IPS-15b (cell line): Measurements from ENCODE around the gene EFNA4.

ENCODE experiments used
- H3K27me3 ChIP-seq: one replicate; pipeline ENCODE4 v1.6.1; 2013; ENCODE audit warnings: low read length; ENCODE audit not compliant: control insufficient read depth, insufficient read depth
- H3K36me3 ChIP-seq: one replicate; pipeline ENCODE4 v1.6.1; 2013; ENCODE audit warnings: low read length; ENCODE audit not compliant: control insufficient read depth, insufficient read depth
- H3K4me1 ChIP-seq: one replicate; pipeline ENCODE4 v1.6.1; 2013; ENCODE audit warnings: mild to moderate bottlenecking, low read length; ENCODE audit not compliant: control insufficient read depth, insufficient read depth
- H3K4me3 ChIP-seq: one replicate; pipeline ENCODE4 v1.5.1; 2013; ENCODE audit warnings: low read depth, low read length
- H3K9ac ChIP-seq: one replicate; pipeline ENCODE4 v1.6.1; 2013; ENCODE audit warnings: low read depth, mild to moderate bottlenecking, low read length
- H3K9me3 ChIP-seq: one replicate; pipeline ENCODE4 v1.6.1; 2013; ENCODE audit warnings: mild to moderate bottlenecking, low read length; ENCODE audit not compliant: control insufficient read depth, insufficient read depth

EFNA4 gene

GRCh38 chr1:155035936-155036335 is 27.6 kb upstream of the EFNA4 start:
- H3K4me1 ChIP-seq, result no peaks in the 10 kb centered on the region
- H3K27me3 ChIP-seq, result peaks cover 2% of the 10 kb centered on the region

GRCh38 chr1:155037043-155037442 is 26.5 kb upstream of the EFNA4 start:
- Histone ChIP-seq H3K4me3 (no peak overlapping the region), H3K36me3 (no peaks in the 10 kb centered on the region), H3K27me3 (peaks cover 2% of the 10 kb centered on the region), H3K4me1 (no peaks in the 10 kb centered on the region), H3K9ac (no peak overlapping the region), H3K9me3 (no peaks in the 10 kb centered on the region)

More at GRCh38 chr1:155035936-155036335, 27.6 kb upstream of the EFNA4 start:
- H3K36me3 ChIP-seq, result no peaks in the 10 kb centered on the region
- no peak overlapping the region for H3K4me3 ChIP-seq
- no peak overlapping the region for H3K9ac ChIP-seq
- H3K9me3 ChIP-seq, result no peaks in the 10 kb centered on the region

- no peak overlapping the region for H3K9ac ChIP-seq
These were observed 25.6 kb upstream of the EFNA4 start for GRCh38 chr1:155037851-155038441.

DNA sequence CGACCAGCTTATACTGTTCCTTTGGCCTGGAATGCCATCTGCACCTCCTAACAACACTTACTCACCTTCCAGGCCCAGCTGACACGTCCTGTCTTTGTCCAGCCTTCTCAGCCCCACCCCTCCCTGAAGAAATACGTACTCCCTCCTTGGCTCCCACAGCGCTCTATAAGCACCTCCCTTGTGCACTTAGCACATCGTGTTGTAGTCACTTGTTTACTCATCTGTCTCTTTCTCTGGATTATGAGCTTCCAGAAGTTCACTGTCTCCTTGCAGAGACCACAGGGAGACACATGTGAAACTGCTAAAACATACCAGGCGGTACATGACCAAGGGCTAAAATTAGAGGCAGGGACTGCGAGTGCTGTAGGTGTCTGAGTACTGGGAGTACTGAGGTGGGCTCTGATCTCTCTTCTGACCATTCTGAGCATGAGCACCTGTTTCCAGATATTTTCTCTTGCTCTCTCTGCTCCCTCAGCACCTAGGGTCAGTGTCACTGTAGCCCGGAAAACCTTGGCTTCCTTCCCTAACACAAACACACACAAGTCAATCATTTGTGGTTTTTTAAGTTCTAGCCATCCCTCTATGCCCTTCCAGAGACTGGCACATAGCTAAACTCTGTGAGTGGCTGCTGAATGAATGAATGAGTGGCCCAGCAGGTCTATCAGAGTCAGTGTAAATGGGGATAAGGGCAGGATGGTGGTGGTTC is 24.8 kb upstream of the EFNA4 start:
- no peak overlapping the region for H3K4me3 ChIP-seq
- no peaks in the 10 kb centered on the region for H3K9me3 ChIP-seq
- H3K9ac ChIP-seq, result no peak overlapping the region
- peaks cover 4% of the 10 kb centered on the region for H3K27me3 ChIP-seq
- H3K36me3 ChIP-seq, result no peaks in the 10 kb centered on the region
- no peaks in the 10 kb centered on the region for H3K4me1 ChIP-seq

More at GRCh38 chr1:155037851-155038441, 25.6 kb upstream of the EFNA4 start:
- H3K27me3 ChIP-seq, result peaks cover 2% of the 10 kb centered on the region
- H3K9me3 ChIP-seq, result no peaks in the 10 kb centered on the region
- no peaks in the 10 kb centered on the region for H3K4me1 ChIP-seq
- no peaks in the 10 kb centered on the region for H3K36me3 ChIP-seq
- H3K4me3 ChIP-seq, result no peak overlapping the region

GRCh38 chr1:155039308-155039669 is 24.3 kb upstream of the EFNA4 start:
- Histone ChIP-seq H3K4me1 (no peaks in the 10 kb centered on the region), H3K9me3 (no peaks in the 10 kb centered on the region), H3K27me3 (peaks cover 4% of the 10 kb centered on the region), H3K9ac (no peak overlapping the region), H3K4me3 (no peak overlapping the region), H3K36me3 (no peaks in the 10 kb centered on the region)

- Histone ChIP-seq H3K4me1 (no peaks in the 10 kb centered on the region), H3K4me3 (no peak overlapping the region), H3K9ac (no peak overlapping the region), H3K36me3 (no peaks in the 10 kb centered on the region), H3K9me3 (no peaks in the 10 kb centered on the region), H3K27me3 (peaks cover 4% of the 10 kb centered on the region)
These were observed 23.0 kb upstream of the EFNA4 start for GRCh38 chr1:155040358-155041093.

- H3K9ac ChIP-seq, result no peak overlapping the region
- H3K9me3 ChIP-seq, result no peaks in the 10 kb centered on the region
- no peak overlapping the region for H3K4me3 ChIP-seq
- H3K27me3 ChIP-seq, result peaks cover 4% of the 10 kb centered on the region
- H3K4me1 ChIP-seq, result no peaks in the 10 kb centered on the region
- no peaks in the 10 kb centered on the region for H3K36me3 ChIP-seq
These were observed 20.8 kb upstream of the EFNA4 start for GRCh38 chr1:155042789-155043188.

DNA sequence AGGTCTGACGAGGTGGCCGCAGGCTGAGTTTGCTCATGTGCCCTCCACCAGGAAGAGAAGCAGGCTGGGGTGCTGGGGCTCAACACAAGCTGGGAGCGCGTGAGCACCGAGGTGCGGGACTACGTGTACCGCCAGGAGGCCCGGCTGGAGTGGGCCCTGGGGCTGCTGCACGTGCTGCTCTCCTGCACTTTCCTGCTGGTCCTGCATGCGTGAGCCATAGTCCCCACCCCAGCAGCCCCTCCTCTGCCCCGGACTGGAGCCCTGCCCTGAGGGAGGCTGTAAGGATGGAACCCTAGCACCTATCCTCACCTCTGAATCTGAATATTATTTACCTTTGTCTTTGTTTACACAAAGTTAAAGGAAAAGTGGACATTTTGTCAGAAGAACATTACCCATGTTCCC is 20.2 kb upstream of the EFNA4 start:
- Histone ChIP-seq H3K4me1 (no peaks in the 10 kb centered on the region), H3K9ac (no peak overlapping the region), H3K9me3 (no peaks in the 10 kb centered on the region), H3K27me3 (peaks cover 2% of the 10 kb centered on the region), H3K4me3 (no peak overlapping the region), H3K36me3 (no peaks in the 10 kb centered on the region)

DNA sequence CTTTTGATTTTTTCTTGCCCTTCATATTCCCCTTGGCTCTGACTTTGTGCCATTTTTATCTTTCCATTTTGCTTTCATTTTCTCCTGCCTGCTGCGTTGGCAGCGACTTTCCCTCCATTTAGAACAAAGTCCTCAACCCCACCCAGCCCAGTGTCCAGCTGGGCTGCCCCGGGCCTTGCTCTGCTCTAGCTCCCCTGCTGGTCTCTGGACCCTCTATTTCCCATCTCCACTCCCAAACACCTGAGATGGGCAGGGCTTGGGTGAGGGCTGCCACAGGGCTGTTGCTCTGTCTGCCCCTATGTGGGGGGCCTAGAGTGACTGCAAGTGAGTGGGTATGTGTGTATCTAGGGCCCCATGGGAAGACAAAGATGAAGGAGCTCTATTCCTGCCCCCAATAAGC is 19.7 kb upstream of the EFNA4 start:
- Histone ChIP-seq H3K9me3 (no peaks in the 10 kb centered on the region), H3K36me3 (no peaks in the 10 kb centered on the region), H3K4me1 (no peaks in the 10 kb centered on the region), H3K27me3 (peaks cover 4% of the 10 kb centered on the region), H3K9ac (no peak overlapping the region), H3K4me3 (no peak overlapping the region)

DNA sequence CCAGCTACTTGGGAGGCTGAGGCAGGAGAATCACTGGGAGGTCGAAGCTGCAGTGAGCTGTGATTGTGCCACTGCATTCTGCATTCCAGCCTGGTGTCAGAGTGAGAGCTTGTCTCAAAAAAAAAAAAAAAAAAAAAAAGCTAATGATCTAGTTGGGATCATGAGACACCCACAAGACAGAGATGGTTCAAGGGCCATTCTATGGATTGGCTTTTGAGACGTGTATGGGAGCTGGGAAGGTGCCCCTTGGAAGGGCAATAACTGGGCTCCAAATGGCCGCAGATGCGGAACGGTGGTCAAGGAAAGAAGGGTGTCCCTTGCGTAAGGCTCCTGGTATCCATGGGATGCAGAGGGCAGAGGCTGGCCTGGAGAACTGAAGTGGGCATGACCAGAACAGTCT is 19.2 kb upstream of the EFNA4 start:
- Histone ChIP-seq H3K27me3 (peaks cover 8% of the 10 kb centered on the region), H3K4me1 (no peaks in the 10 kb centered on the region), H3K9me3 (no peaks in the 10 kb centered on the region), H3K4me3 (no peak overlapping the region), H3K36me3 (no peaks in the 10 kb centered on the region), H3K9ac (no peak overlapping the region)

- Histone ChIP-seq H3K27me3 (peaks cover 13% of the 10 kb centered on the region), H3K4me3 (no peak overlapping the region), H3K4me1 (peaks cover under 1% of the 10 kb centered on the region), H3K36me3 (no peaks in the 10 kb centered on the region), H3K9ac (no peak overlapping the region), H3K9me3 (no peaks in the 10 kb centered on the region)
These were observed 18.5 kb upstream of the EFNA4 start for GRCh38 chr1:155044812-155045657.
